Osteocyte (in vitro differentiated cells): ENCODE data around the gene PRR33. TPM values are rescaled to one million over a fixed set of nuclear protein-coding genes. Genes with fewer than 3 reads are reported as not detected.
"Not testable (repeated sequence)": the region's sequence is repeated elsewhere in the genome, so short reads cannot be mapped to it uniquely, and the experiment has no call there.

Experiments used
- DNase-seq: peaks from one replicate; pipeline ENCODE4 v3.0.0; 2021; ENCODE audit warnings: mixed read lengths; ENCODE audit not compliant: unreplicated experiment; ENCODE audit errors: extremely low spot score
- H3K27ac Mint-ChIP-seq: one replicate; pipeline ENCODE4 v1.8.0; 2021; ENCODE audit warnings: mild to moderate bottlenecking, mixed read lengths; ENCODE audit not compliant: unreplicated experiment
- H3K27me3 Mint-ChIP-seq: one replicate; pipeline ENCODE4 v1.8.0; 2021; ENCODE audit warnings: mixed read lengths; ENCODE audit not compliant: unreplicated experiment
- H3K36me3 Mint-ChIP-seq: one replicate; pipeline ENCODE4 v1.8.0; 2021; ENCODE audit warnings: mixed read lengths; ENCODE audit not compliant: unreplicated experiment
- H3K4me1 Mint-ChIP-seq: one replicate; pipeline ENCODE4 v1.8.0; 2021; ENCODE audit warnings: mixed read lengths; ENCODE audit not compliant: unreplicated experiment
- H3K4me3 Mint-ChIP-seq: one replicate; pipeline ENCODE4 v1.8.0; 2021; ENCODE audit warnings: mild to moderate bottlenecking, moderate library complexity, mixed read lengths; ENCODE audit not compliant: unreplicated experiment
- H3K9me3 Mint-ChIP-seq: one replicate; pipeline ENCODE4 v1.8.0; 2021; ENCODE audit warnings: mixed read lengths; ENCODE audit not compliant: unreplicated experiment
- CTCF ChIP-seq: fragments of 200-600 bp; sonication (generic); IDR thresholded peaks from 2 replicates; pipeline ENCODE4 v1.5.0; 2021; ENCODE audit warnings: antibody characterized with exemption, mild to moderate bottlenecking, moderate library complexity
- total RNA-seq: library from RNA; stranded (reverse); gene quantifications from 2 replicates; pipeline ENCODE4 v1.2.1, GENCODE V29; 2021

Gene PRR33
- total RNA-seq, 1 donor from 2014 or later = not detected

GRCh38 chr11:1887451-1888346 is 4.0 kb downstream of the PRR33 start:
- peaks cover 2% of the 10 kb centered on the region for H3K4me1 Mint-ChIP-seq
- no peaks in the 10 kb centered on the region for H3K9me3 Mint-ChIP-seq
- no peak for DNase-seq
- no peaks in the 10 kb centered on the region for H3K27me3 Mint-ChIP-seq
- no peak for TF ChIP-seq CTCF
- H3K27ac Mint-ChIP-seq = no peak overlapping the region
- no peak overlapping the region for H3K4me3 Mint-ChIP-seq
- peaks cover 7% of the 10 kb centered on the region for H3K36me3 Mint-ChIP-seq

- not testable (repeated sequence) for H3K4me1 Mint-ChIP-seq, DNase-seq, H3K27me3 Mint-ChIP-seq, H3K9me3 Mint-ChIP-seq, H3K4me3 Mint-ChIP-seq, H3K36me3 Mint-ChIP-seq, H3K27ac Mint-ChIP-seq
Observed at GRCh38 chr11:1886551-1886950, 5.1 kb downstream of the PRR33 start.

GRCh38 chr11:1884303-1884700 is 7.4 kb downstream of the PRR33 start:
- H3K9me3 Mint-ChIP-seq = no peaks in the 10 kb centered on the region
- H3K4me3 Mint-ChIP-seq = no peak overlapping the region
- no peak overlapping the region for H3K27ac Mint-ChIP-seq
- no peak for DNase-seq
- peaks cover 7% of the 10 kb centered on the region for H3K36me3 Mint-ChIP-seq
- H3K4me1 Mint-ChIP-seq = peaks cover 13% of the 10 kb centered on the region
- no peak for TF ChIP-seq CTCF
- H3K27me3 Mint-ChIP-seq = no peaks in the 10 kb centered on the region

GRCh38 chr11:1883346-1884302 is 8.1 kb downstream of the PRR33 start:
- Mint-ChIP-seq H3K36me3 (peaks cover 5% of the 10 kb centered on the region), H3K4me3 (no peak overlapping the region), H3K9me3 (no peaks in the 10 kb centered on the region), H3K4me1 (peaks cover 11% of the 10 kb centered on the region), H3K27me3 (no peaks in the 10 kb centered on the region), H3K27ac (no peak overlapping the region)
- DNase-seq = no peak
- TF ChIP-seq CTCF = no peak

GRCh38 chr11:1882265-1883238 is 9.1 kb downstream of the PRR33 start:
- H3K9me3 Mint-ChIP-seq = no peaks in the 10 kb centered on the region

More at GRCh38 chr11:1882265-1883238, 9.1 kb downstream of the PRR33 start:
- TF ChIP-seq CTCF = peak; percentile 91
- H3K36me3 Mint-ChIP-seq = peaks cover under 1% of the 10 kb centered on the region
- peak; percentile 92 for DNase-seq
- no peak overlapping the region for H3K27ac Mint-ChIP-seq
- no peaks in the 10 kb centered on the region for H3K27me3 Mint-ChIP-seq
- peaks cover 14% of the 10 kb centered on the region for H3K4me1 Mint-ChIP-seq
- H3K4me3 Mint-ChIP-seq = no peak overlapping the region
